Hepatocyte (in vitro differentiated cells): ENCODE data around the gene SEMA5B. TPM values are rescaled to one million over a fixed set of nuclear protein-coding genes. Genes with fewer than 3 reads are reported as not detected.

Experiments
- DNase-seq: peaks from one replicate; pipeline ENCODE4 v3.0.0-alpha.2; 2016; ENCODE audit warnings: low spot score
- H2AFZ ChIP-seq: fragments of 200-600 bp; sonication (generic); 2 replicates; pipeline ENCODE4 v1.6.0; 2016; ENCODE audit warnings: antibody characterized with exemption, mild to moderate bottlenecking
- H3K27ac ChIP-seq: fragments of 200-600 bp; sonication (generic); 2 replicates; pipeline ENCODE4 v1.5.1; 2016; ENCODE audit warnings: mild to moderate bottlenecking
- H3K27me3 ChIP-seq: fragments of 200-600 bp; sonication (generic); 2 replicates; pipeline ENCODE4 v1.6.1; 2016
- H3K36me3 ChIP-seq: fragments of 200-600 bp; sonication (generic); replicated peaks from 2 replicates; pipeline ENCODE4 v1.5.1; 2016; ENCODE audit warnings: low read depth; ENCODE audit not compliant: insufficient read depth
- H3K4me1 ChIP-seq: fragments of 200-600 bp; sonication (generic); 2 replicates; pipeline ENCODE4 v1.5.1; 2016; ENCODE audit warnings: mild to moderate bottlenecking, moderate library complexity; ENCODE audit not compliant: insufficient read depth
- H3K4me2 ChIP-seq: fragments of 200-600 bp; sonication (generic); 2 replicates; pipeline ENCODE4 v1.6.0; 2016
- H3K4me3 ChIP-seq: fragments of 200-600 bp; sonication (generic); 2 replicates; pipeline ENCODE4 v1.5.1; 2016; ENCODE audit warnings: mild to moderate bottlenecking
- H3K79me2 ChIP-seq: fragments of 200-600 bp; sonication (generic); 2 replicates; pipeline ENCODE4 v1.6.0; 2017; ENCODE audit warnings: mild to moderate bottlenecking
- H3K9me2 ChIP-seq: fragments of 200-600 bp; sonication (generic); replicated peaks from 2 replicates; pipeline ENCODE4 v1.6.0; 2017; ENCODE audit warnings: mild to moderate bottlenecking; ENCODE audit not compliant: insufficient read depth
- H3K9me3 ChIP-seq: fragments of 200-600 bp; sonication (generic); 2 replicates; pipeline ENCODE4 v1.5.1; 2016; ENCODE audit warnings: low read depth, mild to moderate bottlenecking
- H4K20me1 ChIP-seq: fragments of 200-600 bp; sonication (generic); 2 replicates; pipeline ENCODE4 v1.6.0; 2016; ENCODE audit warnings: mild to moderate bottlenecking; ENCODE audit not compliant: insufficient read depth, poor library complexity, severe bottlenecking
- EZH2 ChIP-seq: fragments of 200-600 bp; sonication (generic); IDR thresholded peaks from 2 replicates; pipeline ENCODE4 v1.6.1; 2016; ENCODE audit warnings: antibody characterized with exemption, mild to moderate bottlenecking, borderline replicate concordance
- EZH2phosphoT487 ChIP-seq: fragments of 200-600 bp; sonication (generic); IDR thresholded peaks from one replicate; pipeline ENCODE4 v1.6.1; 2018; ENCODE audit warnings: antibody characterized with exemption, mild to moderate bottlenecking, low read depth, moderate library complexity; ENCODE audit not compliant: unreplicated experiment, severe bottlenecking
- WGBS: methylation state at CpG from one replicate; pipeline ENCODE4 v1.1.6; 2016; ENCODE audit warnings: low lambda C conversion rate; ENCODE audit errors: missing lambda C conversion rate; 5-methylcytosine and 5-hydroxymethylcytosine counted together
- polyA plus RNA-seq: library from polyadenylated mRNA; unstranded; fragments of >200 nt; fragmentation: Nextera tagmentation; extraction: Ambion mirVana; gene quantifications from 2 replicates; pipeline ENCODE4 v1.2.1, GENCODE V29; 2016
- total RNA-seq: library from RNA; depleted of rRNA; stranded (reverse); fragments of >200 nt; gene quantifications from 2 replicates; pipeline ENCODE4 v1.2.3, GENCODE V29; 2014
- TF ChIP-seq, protein P1 (sequence below): fragments of 200-600 bp; sonication (generic); IDR thresholded peaks from 2 replicates; pipeline ENCODE4 v1.5.1; 2016; ENCODE audit warnings: antibody characterized with exemption, mild to moderate bottlenecking; ENCODE audit not compliant: poor library complexity

Gene SEMA5B
- total and polyA plus RNA-seq, 2 experiments from 2014 or later = 1.4 to 4.2 TPM

DNA sequence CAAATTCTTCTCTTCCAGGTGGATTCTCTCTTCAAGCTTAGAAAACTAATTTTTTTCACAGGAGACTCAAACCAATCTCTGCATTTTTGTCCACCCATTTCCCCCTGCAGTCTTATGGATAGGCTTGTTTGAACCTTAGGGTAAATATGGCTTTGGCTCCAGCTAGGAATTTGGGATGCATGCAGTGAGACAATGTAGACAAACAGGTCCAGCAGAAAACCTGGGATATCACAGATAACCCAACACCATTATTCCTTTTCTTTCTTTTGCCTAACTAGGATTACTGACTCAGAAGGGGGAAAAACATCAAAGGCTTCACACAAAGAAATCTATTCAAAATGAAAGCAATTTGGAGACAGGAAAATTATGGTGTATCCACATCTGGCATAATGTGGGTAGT, 11.2 kb upstream of the SEMA5B start:
- H3K4me3 ChIP-seq = no peak overlapping the region
- no peaks in the 10 kb centered on the region for H3K4me1 ChIP-seq
- DNase-seq = no peak
- no peaks in the 10 kb centered on the region for H3K36me3 ChIP-seq
- no peaks in the 10 kb centered on the region for H3K9me2 ChIP-seq
- H3K27me3 ChIP-seq = no peaks in the 10 kb centered on the region
- H3K27ac ChIP-seq = no peak overlapping the region
- no peak overlapping the region for H3K4me2 ChIP-seq
- H3K9me3 ChIP-seq = no peaks in the 10 kb centered on the region
- no peaks in the 10 kb centered on the region for H3K79me2 ChIP-seq
- H4K20me1 ChIP-seq = no peaks in the 10 kb centered on the region
- no peak overlapping the region for H2AFZ ChIP-seq
- no peak for TF ChIP-seq EZH2phosphoT487
- TF ChIP-seq, protein P1, sequence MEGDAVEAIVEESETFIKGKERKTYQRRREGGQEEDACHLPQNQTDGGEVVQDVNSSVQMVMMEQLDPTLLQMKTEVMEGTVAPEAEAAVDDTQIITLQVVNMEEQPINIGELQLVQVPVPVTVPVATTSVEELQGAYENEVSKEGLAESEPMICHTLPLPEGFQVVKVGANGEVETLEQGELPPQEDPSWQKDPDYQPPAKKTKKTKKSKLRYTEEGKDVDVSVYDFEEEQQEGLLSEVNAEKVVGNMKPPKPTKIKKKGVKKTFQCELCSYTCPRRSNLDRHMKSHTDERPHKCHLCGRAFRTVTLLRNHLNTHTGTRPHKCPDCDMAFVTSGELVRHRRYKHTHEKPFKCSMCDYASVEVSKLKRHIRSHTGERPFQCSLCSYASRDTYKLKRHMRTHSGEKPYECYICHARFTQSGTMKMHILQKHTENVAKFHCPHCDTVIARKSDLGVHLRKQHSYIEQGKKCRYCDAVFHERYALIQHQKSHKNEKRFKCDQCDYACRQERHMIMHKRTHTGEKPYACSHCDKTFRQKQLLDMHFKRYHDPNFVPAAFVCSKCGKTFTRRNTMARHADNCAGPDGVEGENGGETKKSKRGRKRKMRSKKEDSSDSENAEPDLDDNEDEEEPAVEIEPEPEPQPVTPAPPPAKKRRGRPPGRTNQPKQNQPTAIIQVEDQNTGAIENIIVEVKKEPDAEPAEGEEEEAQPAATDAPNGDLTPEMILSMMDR = no peak
- no peak for TF ChIP-seq EZH2

DNA sequence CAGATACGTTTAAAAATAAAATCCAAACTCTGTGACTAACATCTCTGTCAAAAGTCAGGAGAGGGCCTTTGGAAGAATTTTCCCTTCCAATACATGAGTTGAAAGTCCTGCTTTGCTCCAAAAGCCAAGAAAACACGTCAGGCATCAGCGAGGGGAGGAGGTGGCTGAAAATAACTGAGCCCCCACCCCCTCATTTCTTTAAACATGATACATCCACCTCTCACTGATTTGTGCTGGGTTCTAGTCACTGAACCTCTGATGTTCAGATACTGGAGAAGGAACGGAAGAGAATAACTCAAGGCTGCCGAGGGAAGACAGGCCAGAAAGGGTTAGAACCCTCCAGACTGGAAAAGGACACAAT, 9.4 kb upstream of the SEMA5B start:
- Histone ChIP-seq H3K79me2 (no peaks in the 10 kb centered on the region), H3K36me3 (no peaks in the 10 kb centered on the region), H3K27me3 (no peaks in the 10 kb centered on the region), H3K4me3 (no peak overlapping the region), H3K9me3 (no peaks in the 10 kb centered on the region), H3K9me2 (no peaks in the 10 kb centered on the region), H3K27ac (no peak overlapping the region), H2AFZ (no peak overlapping the region), H3K4me2 (no peak overlapping the region), H4K20me1 (no peaks in the 10 kb centered on the region), H3K4me1 (no peaks in the 10 kb centered on the region)
- 86% methylated on average over 5 of the region's 5 CpGs for WGBS
- no peak for DNase-seq
- TF ChIP-seq EZH2phosphoT487 = no peak
- TF ChIP-seq EZH2 = no peak
- TF ChIP-seq, protein P1 = no peak

DNA sequence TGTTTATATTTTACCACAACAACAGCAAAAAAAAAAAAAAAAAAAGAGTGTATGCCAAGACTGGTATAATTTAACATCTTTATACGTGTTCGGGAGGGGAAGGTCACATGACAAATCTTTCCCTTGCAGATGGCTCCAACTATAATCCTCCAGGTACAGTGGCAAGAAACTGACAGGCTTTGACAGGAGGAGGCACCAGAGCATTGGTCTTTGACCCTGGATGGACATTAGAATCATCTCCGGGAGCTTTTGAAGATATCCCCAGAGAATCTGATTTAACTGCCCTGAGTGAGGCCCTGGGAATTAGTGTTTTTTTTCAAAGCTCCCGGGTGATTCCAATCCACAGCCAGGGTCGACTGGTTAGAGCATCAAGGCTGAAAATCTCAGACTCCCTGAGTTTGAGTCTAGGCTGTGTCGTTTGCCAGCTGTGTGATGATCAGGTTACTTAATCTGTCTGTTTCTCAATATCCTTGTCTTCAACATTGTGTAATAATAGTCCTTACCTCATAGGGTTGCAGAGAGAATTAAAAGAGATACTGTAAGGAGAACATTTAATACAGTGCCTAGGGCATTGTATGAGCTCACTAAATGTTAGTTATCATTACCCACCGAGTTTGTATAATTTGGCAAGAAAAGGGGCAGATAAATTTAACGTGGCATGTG, 8.9 kb upstream of the SEMA5B start:
- Histone ChIP-seq H3K27me3 (no peaks in the 10 kb centered on the region), H3K4me3 (no peak overlapping the region), H2AFZ (no peak overlapping the region), H3K36me3 (no peaks in the 10 kb centered on the region), H3K4me2 (no peak overlapping the region), H3K79me2 (no peaks in the 10 kb centered on the region), H3K9me3 (no peaks in the 10 kb centered on the region), H3K4me1 (no peaks in the 10 kb centered on the region), H3K9me2 (no peaks in the 10 kb centered on the region), H4K20me1 (no peaks in the 10 kb centered on the region), H3K27ac (no peak overlapping the region)
- peak; percentile 20 for DNase-seq
- WGBS = 46% methylated on average over 8 of the region's 8 CpGs
- TF ChIP-seq, protein P1 = no peak
- TF ChIP-seq EZH2phosphoT487 = no peak
- no peak for TF ChIP-seq EZH2
